HG03045 (cell line): ENCODE data around the gene OPCML.

Experiments
- ATAC-seq: cut with Tn5 transposase; IDR thresholded peaks from one replicate; pipeline ENCODE4 v1.9.1; 2021; ENCODE audit warnings: mild to moderate bottlenecking, moderate library complexity; ENCODE audit not compliant: unreplicated experiment

Gene OPCML

DNA sequence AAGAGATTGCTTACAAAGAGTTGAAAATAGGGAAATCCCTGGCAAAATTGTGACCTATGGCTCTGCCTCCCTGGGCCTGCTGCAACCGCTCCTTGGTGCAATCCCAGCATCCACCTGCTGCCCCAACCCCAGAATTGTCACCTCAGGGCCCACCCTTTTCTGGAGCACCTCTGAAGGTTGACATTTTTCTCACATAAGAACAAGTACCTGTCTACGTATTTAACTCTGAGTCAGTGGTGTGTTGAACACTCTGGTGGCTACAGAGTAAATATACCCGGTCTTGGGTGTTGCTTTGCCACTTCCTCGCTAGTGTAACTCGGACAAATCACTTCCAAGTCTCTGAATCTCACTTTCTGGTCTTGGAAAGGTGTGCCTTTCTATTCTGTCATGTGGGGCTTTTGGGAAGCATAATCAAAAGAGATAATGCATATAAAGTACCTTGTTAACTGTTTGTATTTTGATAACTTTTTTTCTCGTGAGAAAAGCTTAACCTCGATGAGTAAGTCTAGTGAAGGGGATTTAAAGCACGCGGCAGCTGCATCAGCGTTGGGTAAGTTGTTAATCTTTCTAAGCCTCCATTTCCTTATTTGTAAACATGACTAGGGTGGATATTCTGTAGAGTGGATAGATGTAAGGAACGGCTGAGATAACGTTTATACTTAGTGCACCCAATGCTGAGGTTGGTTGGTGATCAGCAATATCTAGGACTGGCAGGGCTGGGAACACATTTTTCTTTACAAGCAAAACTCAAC lies 881.2 kb downstream of the OPCML start:
- no peak for ATAC-seq

DNA sequence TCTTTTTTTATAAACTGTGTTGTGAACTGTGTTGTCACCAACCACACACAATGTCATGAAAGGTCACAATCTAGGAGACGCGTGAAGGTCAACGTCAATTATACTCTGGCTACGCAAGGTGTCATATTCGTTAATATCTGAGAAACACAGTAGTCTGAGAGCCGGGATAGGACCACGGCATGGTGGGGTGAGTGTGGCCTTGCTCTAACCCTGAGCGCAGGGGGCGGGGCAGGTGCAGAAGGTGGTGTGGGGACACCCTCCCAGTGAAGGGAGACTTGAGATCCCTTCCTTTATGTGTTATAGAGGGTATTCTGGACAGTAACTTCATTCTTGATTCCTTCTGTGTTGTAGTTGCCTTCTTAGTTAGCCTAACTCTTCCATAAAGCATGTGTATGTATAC lies 883.0 kb downstream of the OPCML start:
- no peak for ATAC-seq

DNA sequence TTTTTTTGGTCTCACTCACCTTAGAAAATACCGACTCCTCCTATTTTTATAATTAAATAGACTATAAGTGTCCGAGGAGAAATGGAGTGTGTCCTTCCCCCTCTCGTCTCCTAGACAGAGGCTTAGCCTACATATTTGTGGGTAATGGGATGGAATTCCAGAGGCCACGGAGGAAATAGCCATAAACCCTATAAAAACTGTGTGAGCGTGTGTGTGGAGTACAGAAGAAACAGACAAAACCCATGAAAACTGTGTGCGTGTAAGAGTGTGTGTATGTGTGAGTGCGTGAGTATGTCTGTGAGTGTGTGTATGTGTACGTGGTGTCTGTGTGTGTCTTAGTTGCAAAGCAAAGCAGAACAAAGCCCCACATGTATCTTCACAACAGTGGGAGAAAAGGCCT lies 883.5 kb downstream of the OPCML start:
- ATAC-seq = no peak

DNA sequence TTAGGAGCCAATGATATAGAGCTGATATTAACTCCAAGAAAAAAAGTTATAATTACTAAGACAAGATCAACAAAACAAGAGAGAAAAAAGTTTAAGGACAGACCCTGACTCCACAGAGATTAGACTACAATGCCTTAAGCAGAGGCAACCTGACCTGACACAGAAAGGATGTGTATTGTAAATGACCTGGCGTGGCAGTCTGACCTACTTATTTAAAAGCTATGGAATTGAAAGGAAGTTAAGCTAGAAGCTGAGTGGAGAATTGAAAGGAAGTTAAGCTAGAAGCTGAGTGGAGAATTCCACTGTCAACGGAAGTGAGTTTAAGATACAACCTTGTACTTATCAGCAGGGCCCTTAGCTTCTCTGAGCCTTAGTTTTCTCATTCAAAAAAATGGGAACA lies 885.4 kb downstream of the OPCML start:
- no peak for ATAC-seq

DNA sequence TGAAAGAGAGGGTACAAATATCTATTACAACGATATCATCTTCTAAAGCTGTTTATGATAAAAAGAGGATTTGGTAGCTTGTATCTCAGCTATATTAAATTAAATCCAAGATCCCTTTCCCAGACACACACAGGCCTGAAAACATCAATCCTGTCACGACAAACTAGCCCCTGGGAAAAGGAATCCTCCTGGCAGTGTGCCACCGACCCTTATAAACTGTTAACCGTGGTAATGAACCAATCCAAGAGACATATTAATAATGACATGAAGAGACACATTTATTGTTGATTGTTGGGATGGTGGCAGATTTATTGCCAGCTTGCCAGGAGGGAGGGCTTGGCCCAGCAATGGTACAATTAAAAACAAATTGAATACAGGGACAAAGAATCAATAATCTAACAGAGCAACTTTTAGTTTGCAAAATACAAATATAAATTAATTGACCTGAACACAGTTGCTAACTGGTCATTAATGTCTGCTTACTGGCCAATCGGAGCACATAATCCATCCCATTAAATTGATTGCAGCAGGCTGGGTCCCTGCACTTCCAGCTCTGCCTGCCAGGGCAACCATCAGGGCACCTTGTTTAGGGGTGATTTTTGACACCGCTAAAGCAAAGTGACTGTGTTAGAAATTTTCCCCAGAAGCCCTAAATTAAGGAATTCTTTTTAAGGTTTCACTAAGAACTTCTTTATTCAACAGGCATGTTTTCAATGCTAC lies 887.6 kb downstream of the OPCML start:
- ATAC-seq = no peak

DNA sequence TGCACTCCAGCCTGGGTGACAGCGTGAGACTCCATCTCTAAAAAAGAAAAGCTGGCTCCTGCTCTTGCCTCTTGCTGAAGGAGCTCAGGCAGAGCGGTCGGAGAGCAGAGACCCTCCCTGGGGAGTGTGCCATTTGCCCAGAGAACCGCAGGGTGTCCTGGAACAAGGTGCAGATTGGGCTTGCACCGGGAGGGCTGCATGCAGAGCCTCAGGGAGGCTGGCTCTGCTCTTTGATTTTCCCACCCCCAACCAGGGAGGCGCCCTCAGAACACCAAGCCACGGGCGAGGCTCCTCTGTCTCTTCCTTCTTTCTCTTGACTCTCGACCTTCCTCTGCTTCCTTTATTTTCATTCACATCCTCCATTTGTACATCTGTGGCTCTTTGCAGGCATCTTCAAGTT lies 889.1 kb downstream of the OPCML start:
- no peak for ATAC-seq

DNA sequence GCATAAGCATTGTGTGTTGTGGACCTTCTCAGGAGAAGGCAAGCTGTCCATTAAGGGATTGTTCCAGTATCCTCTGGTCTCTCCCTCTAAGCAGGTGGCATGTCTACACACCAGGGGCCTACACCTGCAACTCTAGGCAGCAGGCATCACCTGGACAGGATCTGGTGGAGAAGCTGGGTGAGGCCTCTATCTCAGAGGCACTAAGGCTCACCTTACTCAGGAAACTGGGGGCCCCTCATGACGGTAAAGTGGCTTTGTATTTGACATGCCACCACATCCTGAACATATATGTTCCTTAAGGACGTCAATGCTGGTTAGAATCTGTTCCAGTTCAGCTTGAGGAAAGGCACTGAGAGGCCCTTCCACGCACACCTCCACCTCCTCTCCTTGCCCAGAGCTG lies 891.3 kb downstream of the OPCML start:
- no peak for ATAC-seq

DNA sequence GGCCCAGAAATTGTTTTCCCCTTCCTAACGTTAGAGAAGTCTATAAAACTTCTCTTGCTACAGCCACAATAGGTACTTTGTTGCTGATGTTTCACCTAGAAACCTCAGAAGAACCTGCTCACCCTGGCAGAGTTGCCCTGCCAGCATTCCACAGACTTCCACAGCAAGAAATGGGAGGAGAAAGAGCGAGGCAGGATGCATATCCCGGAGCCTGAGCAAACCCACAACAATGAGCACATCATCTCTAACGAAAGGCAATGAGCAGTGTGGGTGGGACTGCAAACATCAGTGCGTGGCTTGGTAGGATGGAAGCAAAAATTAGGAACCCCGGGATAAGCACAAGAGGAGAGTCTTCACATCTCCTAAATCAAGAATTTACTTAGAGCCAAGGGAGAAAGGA lies 892.3 kb downstream of the OPCML start:
- ATAC-seq = no peak

DNA sequence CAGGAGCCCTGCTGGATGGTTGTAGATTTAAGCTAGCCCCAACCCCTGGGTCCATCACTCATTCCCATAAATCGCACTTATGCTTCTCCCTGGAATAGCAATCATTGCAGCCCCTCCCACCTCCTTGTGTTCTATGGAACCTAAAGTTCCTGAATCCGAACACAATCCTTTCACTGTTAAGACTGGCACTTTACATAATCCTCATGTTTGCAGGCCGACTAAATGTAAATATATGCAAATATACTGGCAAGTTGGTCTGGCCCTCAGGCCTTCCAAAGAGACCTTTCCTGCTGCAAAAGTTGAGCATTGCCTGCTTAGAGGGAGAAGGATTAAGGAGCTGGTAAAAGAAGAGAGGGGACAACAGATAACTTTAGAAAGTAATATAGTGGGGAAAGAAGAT lies 892.9 kb downstream of the OPCML start:
- no peak for ATAC-seq

DNA sequence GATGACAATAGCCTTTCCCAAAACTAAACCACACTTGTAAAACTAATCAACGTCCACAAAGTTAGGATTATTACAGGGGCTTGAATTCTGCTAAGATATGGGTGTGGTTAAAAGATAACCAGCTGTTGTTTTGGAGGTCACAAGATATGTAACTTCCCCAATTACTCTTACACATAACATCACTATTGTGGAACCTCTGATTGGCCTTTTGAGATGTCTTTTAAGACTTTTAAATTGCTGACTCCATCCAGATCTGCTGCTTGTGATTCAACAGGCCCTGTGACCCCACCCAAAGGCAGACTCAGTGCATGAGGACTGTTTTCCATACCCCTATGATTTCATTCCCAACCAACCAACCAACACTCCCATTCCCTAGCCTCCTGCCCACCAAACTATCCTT lies 893.9 kb downstream of the OPCML start:
- ATAC-seq = no peak

DNA sequence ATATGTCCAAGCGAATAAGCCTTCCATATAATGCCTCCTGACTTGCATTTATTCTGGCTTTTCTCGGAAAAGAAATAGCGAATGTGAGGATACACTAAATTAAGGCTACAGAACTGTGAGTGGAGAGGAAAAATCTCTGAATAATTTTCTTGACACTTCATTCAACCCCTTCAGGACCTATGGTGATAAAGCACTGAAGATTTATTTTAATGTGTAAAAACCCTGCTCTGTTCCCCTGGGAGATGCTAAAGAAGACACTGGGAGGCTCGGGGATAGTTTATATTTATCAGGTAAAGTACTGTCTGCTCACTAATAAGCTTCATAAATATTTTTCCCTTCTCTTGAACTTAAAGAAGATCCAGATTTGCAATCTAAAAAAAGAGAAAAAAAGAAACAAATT lies 895.8 kb downstream of the OPCML start:
- ATAC-seq = no peak

DNA sequence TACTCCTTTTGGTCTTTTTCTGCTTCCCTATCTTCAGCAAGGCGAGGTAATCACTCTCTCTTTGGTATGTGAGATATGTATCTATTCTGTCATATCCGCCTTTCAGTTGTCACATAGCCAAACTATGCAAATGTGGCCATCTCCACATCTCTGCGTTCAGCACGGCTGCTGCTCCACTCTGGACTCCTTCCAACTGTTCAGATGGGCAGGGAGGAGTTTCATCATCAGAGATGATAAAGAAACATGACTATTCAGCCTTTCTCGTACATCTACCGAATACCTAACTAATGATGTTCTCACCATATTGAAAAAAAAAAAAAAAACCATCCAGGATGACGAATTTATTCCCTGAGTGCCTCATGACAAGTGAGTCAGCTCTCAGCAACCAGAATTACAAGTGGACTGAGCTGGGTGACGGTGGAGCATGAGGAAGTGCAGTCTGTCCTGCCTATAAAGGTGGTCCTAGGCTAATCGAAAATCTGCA lies 899.6 kb downstream of the OPCML start:
- no peak for ATAC-seq

DNA sequence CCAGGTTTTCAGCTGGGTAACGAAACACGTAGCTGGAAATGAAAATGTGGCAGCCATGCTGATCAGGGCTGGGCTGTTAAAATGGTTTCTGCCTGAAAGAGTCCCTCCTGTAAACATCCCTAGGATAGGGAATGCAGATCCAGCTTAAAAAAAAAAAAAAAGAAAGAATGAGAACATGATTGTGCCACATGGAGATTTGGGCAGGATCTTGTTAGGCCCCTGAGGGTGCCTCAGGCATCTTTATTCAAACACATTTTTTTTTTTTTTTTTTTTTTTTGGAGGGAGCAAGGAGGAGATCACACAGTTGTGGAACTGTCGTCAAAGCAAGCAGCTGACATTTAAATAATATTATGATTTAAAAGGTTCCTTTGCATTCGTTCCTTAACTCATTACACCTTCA lies 900.3 kb downstream of the OPCML start:
- no peak for ATAC-seq

DNA sequence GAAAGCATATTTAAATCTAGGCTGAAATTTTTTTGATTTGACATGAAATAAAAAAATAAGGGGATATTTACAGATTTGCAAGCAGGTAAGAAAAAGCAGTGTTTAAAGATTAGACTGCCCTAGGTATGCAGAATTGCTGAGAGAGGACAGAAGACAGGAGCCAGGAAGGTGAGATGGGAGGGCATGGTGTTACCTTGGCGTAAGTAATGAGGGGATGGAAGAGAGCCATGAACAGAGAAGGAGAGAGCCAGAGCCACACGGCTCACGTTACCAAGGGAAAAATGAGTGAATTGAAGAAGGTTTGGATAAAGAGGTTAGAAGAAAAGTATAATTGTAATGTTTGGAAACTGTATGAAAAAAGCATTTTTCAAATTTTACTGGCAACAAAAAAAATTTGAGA lies 904.3 kb downstream of the OPCML start:
- ATAC-seq = no peak

DNA sequence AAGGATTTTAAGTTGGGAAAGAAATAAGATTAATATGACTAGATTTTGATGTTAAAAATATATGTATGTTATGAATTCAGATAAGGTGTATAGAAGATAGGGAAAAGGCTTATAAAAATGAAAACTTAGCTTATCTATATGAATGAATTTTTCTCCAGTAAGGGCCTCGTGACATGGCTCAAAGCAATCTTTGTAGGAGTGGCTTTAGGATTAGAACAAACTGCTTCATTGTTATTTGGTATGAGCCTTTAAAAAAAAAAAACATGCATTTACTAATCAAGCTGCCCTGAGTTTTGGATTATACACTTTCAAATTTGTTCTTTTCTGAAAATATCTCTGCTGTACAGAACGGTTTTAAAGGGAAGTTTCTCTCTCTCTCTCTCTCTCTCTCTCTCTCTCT lies 905.9 kb downstream of the OPCML start:
- ATAC-seq = no peak

DNA sequence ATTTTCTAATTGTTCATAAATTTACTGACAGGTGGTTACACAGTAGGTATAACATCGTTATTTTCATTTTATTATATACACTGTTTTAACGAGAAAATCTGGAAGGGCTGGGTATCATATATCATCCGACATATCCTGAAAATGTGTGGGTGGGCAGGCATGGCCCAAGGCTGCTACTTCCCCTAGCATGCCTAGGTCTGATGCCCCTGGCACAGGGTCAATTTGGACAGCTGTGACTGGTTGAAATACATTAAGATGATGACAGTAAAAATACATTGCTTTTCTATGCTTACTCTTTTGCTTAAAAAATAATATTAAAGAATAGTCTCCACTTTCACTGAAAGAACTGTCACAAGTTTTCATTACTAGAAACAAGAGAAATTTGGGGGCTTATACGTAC lies 908.8 kb downstream of the OPCML start:
- ATAC-seq = no peak

DNA sequence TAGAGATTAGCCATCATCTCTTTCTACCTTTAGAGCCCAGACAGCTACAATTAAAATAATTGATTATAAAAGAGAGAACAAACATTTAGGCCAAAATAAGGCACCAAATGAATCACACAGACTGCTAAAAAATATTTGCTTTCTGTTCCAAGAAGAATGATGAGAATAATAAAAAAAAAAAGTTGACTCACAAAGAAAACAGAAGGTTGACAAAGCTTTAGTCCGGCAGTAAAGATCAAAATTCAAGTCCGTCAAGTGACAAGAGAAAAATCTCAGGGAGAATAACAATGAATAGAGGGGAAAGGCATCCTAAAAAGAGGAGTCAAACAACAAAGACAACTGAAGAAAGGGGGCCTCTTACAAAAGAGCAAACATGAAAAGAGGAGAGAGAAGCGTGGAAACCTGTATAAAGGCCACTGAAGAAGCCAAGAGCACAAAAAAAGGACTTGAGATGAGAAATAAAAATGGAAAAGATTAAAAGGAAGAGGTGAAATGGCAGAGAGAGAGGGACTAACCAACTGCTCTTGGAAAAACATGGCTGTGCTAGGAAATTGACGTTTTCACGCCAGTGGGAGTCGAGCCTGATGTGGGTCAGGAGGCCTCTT lies 910.2 kb downstream of the OPCML start:
- no peak for ATAC-seq

DNA sequence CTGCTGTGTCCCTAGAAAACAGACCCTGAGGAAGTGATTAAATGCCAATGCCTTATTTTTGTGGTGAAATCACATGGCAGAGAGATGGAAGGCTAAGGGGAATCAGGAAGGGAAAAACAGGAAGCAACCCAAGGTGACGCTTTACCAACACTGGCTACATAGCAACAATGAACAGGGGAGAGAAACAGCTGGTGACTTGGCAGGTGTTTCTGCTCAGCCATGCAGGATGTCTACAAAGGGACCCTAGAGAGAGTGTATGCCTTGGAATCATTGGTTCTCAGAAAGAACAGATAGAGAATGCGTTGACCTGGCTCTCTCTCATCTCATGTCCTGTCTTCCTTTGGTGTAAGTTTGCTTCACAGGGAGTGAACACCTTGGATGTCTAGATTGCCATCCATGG lies 911.9 kb downstream of the OPCML start:
- ATAC-seq = no peak

DNA sequence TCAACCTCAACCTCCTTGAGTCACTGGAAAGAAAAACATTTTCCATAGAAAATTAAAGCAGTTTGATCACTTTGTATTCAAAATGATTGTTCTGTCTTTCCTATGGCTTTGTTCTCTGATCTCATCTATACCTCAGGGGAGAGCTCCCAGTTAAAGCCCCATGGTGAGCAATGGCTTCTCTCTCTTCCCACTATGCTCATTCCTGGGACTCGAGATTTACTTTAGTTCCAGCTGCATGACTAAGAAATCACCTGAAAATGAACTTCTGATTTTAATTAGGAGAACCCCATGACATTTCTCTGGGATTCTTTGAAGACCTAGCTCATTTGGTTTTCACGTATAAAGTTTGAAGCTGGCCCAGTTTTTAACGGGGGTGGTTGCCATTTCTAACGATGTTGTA lies 921.5 kb downstream of the OPCML start:
- ATAC-seq = no peak

DNA sequence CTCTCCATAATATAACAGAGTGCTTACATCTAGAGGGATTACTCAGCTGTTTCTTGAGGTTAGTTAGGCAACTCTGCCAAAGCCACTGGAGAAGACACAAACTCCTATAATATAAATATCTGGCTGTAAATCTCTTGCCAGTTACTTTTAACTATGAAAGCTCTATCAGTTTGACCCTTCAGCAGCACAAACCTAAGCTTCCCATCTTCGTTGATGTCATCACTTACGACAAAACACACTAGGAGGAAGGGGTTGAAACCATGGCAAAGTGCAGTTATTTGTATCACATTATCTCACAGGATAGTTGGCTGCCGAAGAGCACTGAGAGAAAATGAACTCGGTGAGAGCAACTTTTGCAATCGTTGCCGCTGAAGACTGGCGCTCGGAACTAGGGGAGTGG lies 922.1 kb downstream of the OPCML start:
- ATAC-seq = no peak

DNA sequence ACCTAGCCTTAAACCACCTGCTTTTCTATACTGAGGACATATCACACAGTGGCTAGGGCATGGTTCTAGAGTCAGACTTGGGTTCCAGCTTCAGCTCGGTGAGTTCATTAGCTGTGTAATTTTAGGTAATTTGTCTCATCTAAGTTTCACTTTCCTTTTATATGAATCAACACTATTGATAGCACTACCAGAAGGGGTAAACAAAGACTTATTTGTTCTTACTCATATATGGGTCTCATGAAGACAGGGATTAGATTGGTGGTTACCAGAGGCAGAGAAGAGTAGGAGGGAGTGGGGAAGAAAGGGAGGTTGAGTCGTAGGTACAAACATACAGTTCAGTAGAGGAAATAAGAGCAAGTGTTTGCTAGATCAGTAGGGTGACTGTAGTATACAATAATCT lies 924.7 kb downstream of the OPCML start:
- no peak for ATAC-seq
